ENCODE data around the gene SH3BGRL.

Gene SH3BGRL

DNA sequence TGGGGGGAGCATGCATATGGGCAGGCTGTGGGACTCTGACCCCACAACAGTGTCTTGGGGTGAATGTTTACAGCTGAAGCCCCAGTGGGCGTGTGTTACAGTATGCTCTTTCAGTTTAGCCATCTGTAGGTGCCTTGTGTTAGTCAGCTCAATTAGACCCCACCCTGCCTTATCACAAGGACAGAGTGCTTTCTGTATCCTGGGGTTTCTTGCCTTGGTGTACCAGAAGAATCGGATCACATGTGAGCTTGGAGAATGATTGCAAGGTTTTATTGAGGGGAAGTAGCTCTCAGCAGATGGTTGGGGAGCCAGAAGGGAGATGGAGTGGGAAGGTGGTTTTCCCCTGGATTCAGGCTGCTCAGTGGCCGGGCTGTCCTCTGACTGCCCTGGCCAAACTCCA, 27.3 kb downstream of the SH3BGRL start:
- no peak overlapping the region for H3K9ac ChIP-seq (ENCODE audit: low read length)
- H3K4me3 ChIP-seq (ENCODE audit: low read length) = no peak overlapping the region
- peaks cover 3% of the 10 kb centered on the region for H3K4me1 ChIP-seq (ENCODE audit: control insufficient read depth, insufficient read depth, low read length)
- DNase-seq (ENCODE audit: low read depth) = no peak
- H3K9me3 ChIP-seq (ENCODE audit: control insufficient read depth, low read length) = no peaks in the 10 kb centered on the region
- H3K27me3 ChIP-seq (replicated peaks; ENCODE audit: control insufficient read depth, insufficient read depth, low read length) = no peaks in the 10 kb centered on the region
- H3K36me3 ChIP-seq (ENCODE audit: control insufficient read depth, insufficient read depth, low read length, severe bottlenecking) = no peaks in the 10 kb centered on the region

DNA sequence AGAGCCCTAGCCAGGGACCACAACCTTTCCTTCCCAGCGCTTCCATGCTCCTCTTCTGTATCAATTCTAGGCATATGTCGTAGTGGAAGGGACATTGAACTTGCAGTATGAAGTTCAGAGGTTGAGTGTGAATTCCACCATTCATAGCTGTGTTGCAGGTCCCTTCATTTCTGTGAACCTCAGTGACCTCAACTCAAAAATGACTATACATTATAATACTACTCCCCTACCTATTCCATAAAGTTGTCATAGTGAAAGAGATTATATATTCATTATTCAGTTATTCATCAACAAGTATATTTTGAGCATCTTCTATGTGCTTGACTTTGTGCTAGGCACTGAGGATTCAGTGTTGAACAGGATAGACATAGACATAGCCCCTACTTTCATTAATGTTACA, 28.0 kb downstream of the SH3BGRL start:
- Histone ChIP-seq H3K36me3 (ENCODE audit: control insufficient read depth, insufficient read depth, low read length, severe bottlenecking) (no peaks in the 10 kb centered on the region), H3K4me3 (ENCODE audit: low read length) (no peak overlapping the region), H3K4me1 (ENCODE audit: control insufficient read depth, insufficient read depth, low read length) (no peaks in the 10 kb centered on the region), H3K27me3 (replicated peaks; ENCODE audit: control insufficient read depth, insufficient read depth, low read length) (no peaks in the 10 kb centered on the region), H3K9me3 (ENCODE audit: control insufficient read depth, low read length) (no peaks in the 10 kb centered on the region), H3K9ac (ENCODE audit: low read length) (no peak overlapping the region)
- no peak for DNase-seq (ENCODE audit: low read depth)

DNA sequence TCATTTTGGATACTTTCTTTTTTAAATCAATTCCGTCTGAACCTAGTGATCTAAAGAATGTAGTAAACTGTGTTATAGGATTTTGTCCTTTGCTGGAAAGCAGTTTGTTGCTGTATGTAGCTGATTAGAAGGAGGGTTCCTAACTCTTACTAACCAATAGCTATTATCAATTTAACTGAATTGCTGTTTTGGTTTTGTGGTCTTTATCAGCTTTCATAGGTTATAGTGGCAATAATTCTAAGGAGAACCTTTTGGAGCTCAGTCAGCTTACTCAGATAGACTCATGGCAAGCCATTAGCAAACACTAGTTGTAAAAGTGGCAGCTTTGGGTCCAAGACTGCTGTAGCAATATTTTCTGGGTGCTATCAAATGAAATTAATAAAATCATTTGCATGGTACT, 29.6 kb downstream of the SH3BGRL start:
- no peaks in the 10 kb centered on the region for H3K27me3 ChIP-seq (replicated peaks; ENCODE audit: control insufficient read depth, insufficient read depth, low read length)
- H3K36me3 ChIP-seq (ENCODE audit: control insufficient read depth, insufficient read depth, low read length, severe bottlenecking) = no peaks in the 10 kb centered on the region
- no peaks in the 10 kb centered on the region for H3K4me1 ChIP-seq (ENCODE audit: control insufficient read depth, insufficient read depth, low read length)
- no peak for DNase-seq (ENCODE audit: low read depth)
- no peak overlapping the region for H3K9ac ChIP-seq (ENCODE audit: low read length)
- no peaks in the 10 kb centered on the region for H3K9me3 ChIP-seq (ENCODE audit: control insufficient read depth, low read length)
- H3K4me3 ChIP-seq (ENCODE audit: low read length) = no peak overlapping the region

DNA sequence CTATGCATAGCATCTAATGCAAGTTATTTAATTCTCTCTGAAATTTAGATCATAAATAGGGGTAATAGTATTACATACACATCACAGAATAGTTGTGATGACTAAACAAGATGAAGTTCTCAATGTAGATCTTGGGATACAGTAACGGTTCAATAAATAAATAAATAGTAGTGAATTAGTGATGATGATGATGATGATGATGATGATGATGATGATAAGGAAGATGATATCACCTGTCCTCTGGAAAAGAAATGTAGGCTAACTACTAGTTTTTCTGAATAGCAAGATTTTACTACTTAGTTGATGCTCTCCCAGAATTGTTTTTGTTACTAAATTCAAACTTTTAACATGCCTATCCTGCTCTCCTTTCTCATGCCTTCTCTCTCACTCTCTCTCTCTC, 30.3 kb downstream of the SH3BGRL start:
- no peaks in the 10 kb centered on the region for H3K27me3 ChIP-seq (replicated peaks; ENCODE audit: control insufficient read depth, insufficient read depth, low read length)

DNA sequence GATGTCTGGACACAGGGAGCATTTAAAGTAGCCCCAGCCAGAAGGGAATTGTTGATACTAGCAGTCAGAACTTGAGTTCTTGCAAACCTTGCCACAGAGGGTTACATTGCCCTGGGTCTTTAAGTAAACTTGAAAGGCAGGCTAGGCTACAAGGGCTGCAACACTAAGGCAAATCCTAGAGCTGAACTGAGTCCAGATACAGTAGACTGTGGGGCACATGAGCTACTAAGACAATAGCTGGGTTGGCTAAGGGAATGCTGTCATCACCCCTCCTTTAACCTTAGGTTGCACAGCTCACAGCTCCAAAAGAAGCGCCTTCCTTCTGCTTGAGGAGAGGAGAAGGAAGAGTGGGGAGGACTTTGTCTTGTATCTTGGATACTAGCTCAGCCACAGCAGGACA, 35.6 kb downstream of the SH3BGRL start:
- Histone ChIP-seq H3K4me1 (ENCODE audit: control insufficient read depth, insufficient read depth, low read length) (no peaks in the 10 kb centered on the region), H3K4me3 (ENCODE audit: low read length) (no peak overlapping the region), H3K27me3 (replicated peaks; ENCODE audit: control insufficient read depth, insufficient read depth, low read length) (no peaks in the 10 kb centered on the region), H3K9ac (ENCODE audit: low read length) (no peak overlapping the region), H3K9me3 (ENCODE audit: control insufficient read depth, low read length) (peaks cover 13% of the 10 kb centered on the region), H3K36me3 (ENCODE audit: control insufficient read depth, insufficient read depth, low read length, severe bottlenecking) (no peaks in the 10 kb centered on the region)
- no peak for DNase-seq (ENCODE audit: low read depth)

More for the DNA sequence above, 30.3 kb downstream of the SH3BGRL start:
- Histone ChIP-seq H3K9me3 (ENCODE audit: control insufficient read depth, low read length) (no peaks in the 10 kb centered on the region), H3K4me1 (ENCODE audit: control insufficient read depth, insufficient read depth, low read length) (no peaks in the 10 kb centered on the region), H3K36me3 (ENCODE audit: control insufficient read depth, insufficient read depth, low read length, severe bottlenecking) (no peaks in the 10 kb centered on the region), H3K9ac (ENCODE audit: low read length) (no peak overlapping the region), H3K4me3 (ENCODE audit: low read length) (no peak overlapping the region)
- DNase-seq (ENCODE audit: low read depth) = no peak

DNA sequence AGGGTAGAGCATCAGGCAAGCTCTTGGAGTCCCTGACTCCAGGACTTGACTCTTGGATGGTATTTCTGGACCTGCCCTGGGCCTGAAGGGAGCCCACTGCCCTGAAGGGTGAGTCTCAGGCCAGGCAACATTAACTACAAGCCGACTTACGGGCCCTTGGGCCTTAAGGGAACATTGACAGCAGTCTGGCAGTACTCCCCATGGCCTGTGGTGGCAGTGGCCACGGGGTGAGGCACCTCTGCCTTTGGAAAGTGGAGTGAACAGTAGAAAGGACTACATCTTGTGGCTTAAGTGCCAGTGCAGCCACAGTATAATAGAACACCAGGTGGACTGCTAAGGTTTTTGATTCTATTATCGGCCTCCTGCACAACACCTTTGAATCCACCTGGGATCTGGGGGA, 36.3 kb downstream of the SH3BGRL start:
- Histone ChIP-seq H3K27me3 (replicated peaks; ENCODE audit: control insufficient read depth, insufficient read depth, low read length) (no peaks in the 10 kb centered on the region), H3K9ac (ENCODE audit: low read length) (no peak overlapping the region), H3K4me1 (ENCODE audit: control insufficient read depth, insufficient read depth, low read length) (no peaks in the 10 kb centered on the region), H3K4me3 (ENCODE audit: low read length) (no peak overlapping the region), H3K36me3 (ENCODE audit: control insufficient read depth, insufficient read depth, low read length, severe bottlenecking) (no peaks in the 10 kb centered on the region), H3K9me3 (ENCODE audit: control insufficient read depth, low read length) (peaks cover 13% of the 10 kb centered on the region)
- DNase-seq (ENCODE audit: low read depth) = no peak

DNA sequence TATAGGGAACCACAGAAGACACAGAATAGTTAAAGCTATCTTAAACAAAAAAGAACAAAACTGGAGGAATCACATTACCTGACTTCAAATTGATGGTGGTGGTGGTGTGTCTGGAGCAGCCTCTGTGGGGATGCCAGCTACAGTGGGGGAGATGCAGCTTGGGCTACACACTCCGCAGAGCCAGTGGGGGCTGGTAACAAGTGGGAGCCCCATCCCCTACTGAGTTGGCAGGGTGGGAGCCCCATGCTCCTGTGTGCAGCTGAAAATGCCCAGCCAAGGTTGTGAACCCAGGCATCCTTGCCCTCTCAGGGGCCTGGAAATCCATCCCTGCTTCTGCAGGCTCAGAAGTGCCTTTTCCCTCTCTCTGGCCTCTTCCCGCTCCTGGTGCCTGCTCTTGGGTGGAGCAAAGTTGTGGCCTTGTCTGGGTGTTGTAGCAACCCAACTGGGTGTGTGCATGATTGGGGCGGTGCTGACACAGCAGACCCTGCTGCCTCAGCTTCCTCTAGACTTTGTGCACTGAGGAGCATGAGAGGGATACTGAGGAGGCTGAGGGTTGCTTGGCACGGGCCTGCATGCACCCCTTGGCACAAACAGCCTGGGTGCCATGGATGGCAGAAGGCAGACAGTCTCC, 38.9 kb downstream of the SH3BGRL start:
- Histone ChIP-seq H3K9me3 (ENCODE audit: control insufficient read depth, low read length) (peaks cover 13% of the 10 kb centered on the region), H3K4me3 (ENCODE audit: low read length) (no peak overlapping the region), H3K9ac (ENCODE audit: low read length) (no peak overlapping the region), H3K27me3 (replicated peaks; ENCODE audit: control insufficient read depth, insufficient read depth, low read length) (no peaks in the 10 kb centered on the region), H3K36me3 (ENCODE audit: control insufficient read depth, insufficient read depth, low read length, severe bottlenecking) (no peaks in the 10 kb centered on the region), H3K4me1 (ENCODE audit: control insufficient read depth, insufficient read depth, low read length) (no peaks in the 10 kb centered on the region)
- no peak for DNase-seq (ENCODE audit: low read depth)

DNA sequence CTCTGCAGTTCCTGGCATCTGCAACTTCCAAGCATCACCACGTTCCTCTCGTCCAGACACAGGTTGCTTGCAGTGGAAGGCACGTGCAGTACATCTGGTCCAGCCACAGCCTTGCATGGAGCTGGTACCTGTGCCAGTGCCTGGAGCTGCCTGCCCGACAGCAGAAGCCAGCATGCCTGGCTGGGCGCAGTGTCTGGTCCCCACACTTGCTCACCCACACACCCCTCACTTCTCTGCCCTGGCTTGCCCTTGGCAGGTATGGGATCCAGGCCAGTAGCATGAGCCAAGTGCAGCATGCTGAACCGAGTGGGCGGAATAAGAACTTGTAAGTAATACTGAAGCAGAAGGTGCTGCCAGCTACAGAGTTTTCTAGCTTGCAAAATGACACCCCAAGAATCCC, 39.9 kb downstream of the SH3BGRL start:
- Histone ChIP-seq H3K27me3 (replicated peaks; ENCODE audit: control insufficient read depth, insufficient read depth, low read length) (no peaks in the 10 kb centered on the region), H3K9ac (ENCODE audit: low read length) (no peak overlapping the region), H3K4me1 (ENCODE audit: control insufficient read depth, insufficient read depth, low read length) (no peaks in the 10 kb centered on the region), H3K9me3 (ENCODE audit: control insufficient read depth, low read length) (peaks cover 18% of the 10 kb centered on the region), H3K4me3 (ENCODE audit: low read length) (no peak overlapping the region), H3K36me3 (ENCODE audit: control insufficient read depth, insufficient read depth, low read length, severe bottlenecking) (no peaks in the 10 kb centered on the region)
- no peak for DNase-seq (ENCODE audit: low read depth)

DNA sequence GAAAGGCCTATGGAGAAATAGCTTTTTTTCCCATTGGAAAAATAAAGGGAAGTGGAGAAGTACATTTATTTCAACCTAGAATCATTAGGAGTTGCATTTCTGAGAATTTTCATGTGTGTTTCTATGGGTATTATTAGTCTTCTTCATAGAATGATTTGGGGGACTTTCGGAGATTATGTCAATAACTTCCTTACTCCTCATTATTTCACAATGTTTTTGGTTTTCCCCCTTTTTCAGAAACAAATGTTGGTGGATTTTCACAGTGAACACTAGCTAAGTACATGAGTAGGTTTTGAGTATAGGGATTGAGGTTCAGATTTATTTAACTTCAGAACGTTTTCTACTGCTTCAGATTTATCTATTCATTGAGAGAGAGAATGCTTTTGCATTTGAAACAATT, 54.0 kb downstream of the SH3BGRL start:
- H3K27me3 ChIP-seq (replicated peaks; ENCODE audit: control insufficient read depth, insufficient read depth, low read length) = no peaks in the 10 kb centered on the region
- peaks cover 4% of the 10 kb centered on the region for H3K9me3 ChIP-seq (ENCODE audit: control insufficient read depth, low read length)
- no peak for DNase-seq (ENCODE audit: low read depth)
- no peaks in the 10 kb centered on the region for H3K36me3 ChIP-seq (ENCODE audit: control insufficient read depth, insufficient read depth, low read length, severe bottlenecking)
- H3K4me1 ChIP-seq (ENCODE audit: control insufficient read depth, insufficient read depth, low read length) = peaks cover 10% of the 10 kb centered on the region
- no peak overlapping the region for H3K4me3 ChIP-seq (ENCODE audit: low read length)
- no peak overlapping the region for H3K9ac ChIP-seq (ENCODE audit: low read length)

DNA sequence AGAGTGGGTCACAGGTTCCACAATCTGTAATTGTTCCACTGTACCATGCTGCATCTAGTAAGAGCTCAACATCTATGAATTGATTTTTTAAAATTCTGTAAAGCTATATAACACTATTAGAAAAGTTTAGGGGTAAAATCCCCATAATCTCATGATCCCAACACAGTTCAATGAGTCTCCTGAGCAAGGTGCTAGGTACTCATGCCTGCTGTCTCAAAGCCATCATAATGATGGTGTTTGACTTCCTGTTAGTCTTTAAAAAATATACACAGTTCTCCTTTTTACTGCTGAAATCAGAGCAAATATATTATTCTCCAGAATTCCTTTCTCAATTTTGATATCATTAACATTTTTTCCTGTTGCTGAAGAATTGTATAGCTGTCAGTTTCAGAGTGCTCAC, 55.9 kb downstream of the SH3BGRL start:
- no peaks in the 10 kb centered on the region for H3K36me3 ChIP-seq (ENCODE audit: control insufficient read depth, insufficient read depth, low read length, severe bottlenecking)
- peaks cover 24% of the 10 kb centered on the region for H3K4me1 ChIP-seq (ENCODE audit: control insufficient read depth, insufficient read depth, low read length)
- H3K9ac ChIP-seq (ENCODE audit: low read length) = no peak overlapping the region
- H3K27me3 ChIP-seq (replicated peaks; ENCODE audit: control insufficient read depth, insufficient read depth, low read length) = no peaks in the 10 kb centered on the region
- H3K9me3 ChIP-seq (ENCODE audit: control insufficient read depth, low read length) = peaks cover 4% of the 10 kb centered on the region
- no peak for DNase-seq (ENCODE audit: low read depth)
- H3K4me3 ChIP-seq (ENCODE audit: low read length) = no peak overlapping the region

DNA sequence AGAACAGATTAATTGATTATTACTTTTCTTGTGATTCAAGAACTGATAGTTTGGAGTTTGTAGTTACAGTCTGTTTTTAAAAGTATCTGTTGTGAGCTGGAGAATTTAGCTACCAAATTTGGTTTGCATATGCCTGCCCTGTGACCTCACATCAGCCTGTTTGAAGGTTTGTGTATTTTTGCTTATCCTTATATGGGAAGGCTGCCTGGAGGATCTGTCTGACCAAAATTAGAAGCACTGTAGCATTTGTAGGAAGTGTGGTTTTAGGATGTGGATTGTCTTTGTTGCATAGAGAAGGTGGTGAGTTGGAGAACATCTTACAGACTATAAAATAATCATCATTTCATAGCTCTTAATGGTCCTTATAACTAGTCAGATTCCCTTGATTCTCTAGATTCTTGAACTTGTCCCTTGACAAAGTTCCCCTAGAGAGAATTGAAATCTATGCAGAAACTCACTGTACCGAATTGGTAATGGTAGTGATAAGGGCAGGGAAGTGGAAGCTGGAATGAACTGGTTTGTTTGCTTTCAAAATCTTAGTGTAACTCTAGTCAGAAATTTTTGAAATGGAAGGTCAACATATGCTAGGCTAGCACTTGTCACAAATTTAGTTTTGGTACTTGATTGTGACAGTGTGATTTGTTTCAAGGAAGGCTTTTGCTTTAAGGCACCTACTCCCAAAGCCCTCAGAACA, 57.3 kb downstream of the SH3BGRL start:
- peak; percentile 59 for DNase-seq (ENCODE audit: low read depth)
- Histone ChIP-seq H3K9me3 (ENCODE audit: control insufficient read depth, low read length) (peaks cover 4% of the 10 kb centered on the region), H3K9ac (ENCODE audit: low read length) (peak overlapping the region; percentile 56), H3K36me3 (ENCODE audit: control insufficient read depth, insufficient read depth, low read length, severe bottlenecking) (no peaks in the 10 kb centered on the region), H3K27me3 (replicated peaks; ENCODE audit: control insufficient read depth, insufficient read depth, low read length) (no peaks in the 10 kb centered on the region), H3K4me1 (ENCODE audit: control insufficient read depth, insufficient read depth, low read length) (peaks cover 26% of the 10 kb centered on the region), H3K4me3 (ENCODE audit: low read length) (peak overlapping the region; percentile 39)

All from adipocyte (in vitro differentiated cells).